ENCODE measurements around the gene SEMG1.

GRCh38 chr20:45247865-45248264 is 41.0 kb downstream of the SEMG1 start:
- TF ChIP-seq, protein P1, sequence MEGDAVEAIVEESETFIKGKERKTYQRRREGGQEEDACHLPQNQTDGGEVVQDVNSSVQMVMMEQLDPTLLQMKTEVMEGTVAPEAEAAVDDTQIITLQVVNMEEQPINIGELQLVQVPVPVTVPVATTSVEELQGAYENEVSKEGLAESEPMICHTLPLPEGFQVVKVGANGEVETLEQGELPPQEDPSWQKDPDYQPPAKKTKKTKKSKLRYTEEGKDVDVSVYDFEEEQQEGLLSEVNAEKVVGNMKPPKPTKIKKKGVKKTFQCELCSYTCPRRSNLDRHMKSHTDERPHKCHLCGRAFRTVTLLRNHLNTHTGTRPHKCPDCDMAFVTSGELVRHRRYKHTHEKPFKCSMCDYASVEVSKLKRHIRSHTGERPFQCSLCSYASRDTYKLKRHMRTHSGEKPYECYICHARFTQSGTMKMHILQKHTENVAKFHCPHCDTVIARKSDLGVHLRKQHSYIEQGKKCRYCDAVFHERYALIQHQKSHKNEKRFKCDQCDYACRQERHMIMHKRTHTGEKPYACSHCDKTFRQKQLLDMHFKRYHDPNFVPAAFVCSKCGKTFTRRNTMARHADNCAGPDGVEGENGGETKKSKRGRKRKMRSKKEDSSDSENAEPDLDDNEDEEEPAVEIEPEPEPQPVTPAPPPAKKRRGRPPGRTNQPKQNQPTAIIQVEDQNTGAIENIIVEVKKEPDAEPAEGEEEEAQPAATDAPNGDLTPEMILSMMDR (IDR thresholded peaks at IDR 0.05) = no peak
- no peak for TF ChIP-seq EZH2 (IDR thresholded peaks at IDR 0.05)

All from neural progenitor cell (in vitro differentiated cells).